ENCODE measurements around the gene BTLA.

GRCh38 chr3:112472691-112473090 is 26.6 kb downstream of the BTLA start:
- TF ChIP-seq CTCF (IDR thresholded peaks at IDR 0.05; ENCODE audit: poor library complexity, severe bottlenecking), result no peak
- no peak for TF ChIP-seq POLR2AphosphoS5 (IDR thresholded peaks at IDR 0.05)
- TF ChIP-seq SMC3 (conservative IDR thresholded peaks at IDR 0.05; ENCODE audit: poor library complexity), result no peak
- TF ChIP-seq EZH2 (IDR thresholded peaks at IDR 0.05; ENCODE audit: borderline replicate concordance, insufficient read depth, low read length, poor library complexity, severe bottlenecking), result no peak
- no peak for TF ChIP-seq EP300 (conservative IDR thresholded peaks at IDR 0.05; ENCODE audit: poor library complexity, severe bottlenecking)
- TF ChIP-seq REST (IDR thresholded peaks at IDR 0.05; ENCODE audit: borderline replicate concordance), result no peak
- TF ChIP-seq TAF1 (IDR thresholded peaks at IDR 0.05; ENCODE audit: low read depth), result no peak

Measured in neural cell (in vitro differentiated cells).